ENCODE results near the gene ARL11.

GRCh38 chr13:49630580-49630979 lies 2.3 kb downstream of the ARL11 start:
- TF ChIP-seq POLR2A (IDR thresholded peaks at IDR 0.05; ENCODE audit: low read length) (no peak), GATA1 (IDR thresholded peaks at IDR 0.05; ENCODE audit: low read depth, low read length) (no peak)

All from erythroblast (primary cell).